Measurements from ENCODE around the gene UBE4A. TPM values are rescaled to one million over a fixed set of nuclear protein-coding genes. Genes with fewer than 3 reads are reported as not detected.

UBE4A gene
- total RNA-seq, 1 donor from 2014 or later, result 37.0 TPM

DNA sequence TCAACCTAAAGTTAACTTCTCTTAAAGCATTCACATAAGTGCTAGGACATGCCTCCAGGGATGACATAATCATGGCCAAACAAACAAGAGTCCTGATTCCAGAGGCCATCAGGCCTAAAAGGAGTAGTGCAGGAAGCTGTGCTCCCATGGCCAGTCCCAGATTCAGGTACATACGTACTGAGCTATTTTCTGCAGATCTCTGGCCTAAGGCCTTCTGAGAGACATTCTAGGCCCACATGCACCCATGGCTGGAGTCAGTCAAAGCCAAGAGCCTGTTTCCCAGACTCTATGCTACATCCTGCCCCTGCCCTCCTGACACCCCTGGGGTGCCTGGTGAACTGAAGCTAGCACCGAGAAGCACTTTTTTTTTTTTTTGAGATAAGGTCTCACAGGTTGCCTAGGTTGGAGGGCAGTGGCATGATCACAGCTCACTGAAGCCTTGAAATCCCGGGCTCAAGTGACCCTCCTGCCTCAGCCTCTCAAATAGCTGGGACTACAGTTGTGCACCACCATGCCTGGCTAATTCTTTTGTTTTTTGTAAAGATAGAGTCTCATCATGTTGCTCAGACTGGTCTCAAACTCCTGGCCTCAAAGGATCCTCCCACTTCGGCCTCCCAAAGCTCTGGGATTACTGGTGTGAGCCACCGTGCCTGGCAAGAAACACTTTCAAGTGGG lies 17.4 kb upstream of the UBE4A start:
- no peak for DNase-seq (ENCODE audit: extremely low read depth, low read depth, low spot score)

- DNase-seq (ENCODE audit: extremely low read depth, low read depth, low spot score), result no peak
Measured at GRCh38 chr11:118342503-118343161, 16.8 kb upstream of the UBE4A start, which contains the start of gene CD3D. Gene CD3D, minus strand, starts transcription at chr11:118342705. Its CDS starts 98 bp downstream, at chr11:118342607.

- no peak for DNase-seq (ENCODE audit: extremely low read depth, low read depth, low spot score)
Measured at GRCh38 chr11:118343248-118343647, 16.2 kb upstream of the UBE4A start.

DNA sequence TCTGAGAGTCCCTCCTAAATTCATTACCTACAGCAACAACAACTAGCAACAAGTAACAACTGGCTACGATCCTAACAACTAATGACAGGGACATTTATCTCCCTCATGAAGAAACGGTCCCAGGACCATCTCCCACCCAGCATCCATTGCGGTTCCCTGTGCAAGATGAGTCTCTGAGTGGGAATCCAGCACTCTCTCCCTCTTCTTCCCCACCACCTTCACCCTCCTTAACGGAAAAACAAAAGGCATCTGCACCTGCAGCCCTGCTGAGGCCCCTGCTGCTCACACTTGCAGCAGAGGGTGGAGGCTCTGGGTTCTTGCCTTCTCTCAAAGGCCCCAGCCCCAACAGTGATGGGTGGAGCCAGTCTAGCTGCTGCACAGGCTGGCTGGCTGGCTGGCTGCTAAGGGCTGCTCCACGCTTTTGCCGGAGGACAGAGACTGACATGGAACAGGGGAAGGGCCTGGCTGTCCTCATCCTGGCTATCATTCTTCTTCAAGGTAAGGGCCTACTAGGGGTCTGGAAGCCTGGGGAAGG lies 15.4 kb upstream of the UBE4A start, which contains the start of gene CD3G:
Gene CD3G (plus strand): TSS at position 364 of the 535 bp plus-strand sequence. CDS start 80 bp downstream, at position 444.
- no peak for DNase-seq (ENCODE audit: extremely low read depth, low read depth, low spot score)

DNA sequence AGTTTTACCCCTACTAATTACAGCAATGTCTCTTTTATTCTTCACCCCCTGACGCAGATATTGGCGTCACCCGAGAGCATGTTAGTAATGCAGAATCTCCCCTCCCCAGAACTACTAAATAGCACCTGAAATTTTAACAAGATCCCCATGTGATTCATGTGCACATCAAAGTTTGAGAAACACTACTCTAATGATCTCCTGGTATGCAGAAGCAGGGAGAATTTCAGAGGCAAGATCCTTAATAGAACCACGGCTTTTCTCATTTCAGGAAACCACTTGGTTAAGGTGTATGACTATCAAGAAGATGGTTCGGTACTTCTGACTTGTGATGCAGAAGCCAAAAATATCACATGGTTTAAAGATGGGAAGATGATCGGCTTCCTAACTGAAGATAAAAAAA lies 9.9 kb upstream of the UBE4A start:
- no peak for DNase-seq (ENCODE audit: extremely low read depth, low read depth, low spot score)

GRCh38 chr11:118353084-118353710 lies 6.2 kb upstream of the UBE4A start:
- no peak for DNase-seq (ENCODE audit: extremely low read depth, low read depth, low spot score)

DNA sequence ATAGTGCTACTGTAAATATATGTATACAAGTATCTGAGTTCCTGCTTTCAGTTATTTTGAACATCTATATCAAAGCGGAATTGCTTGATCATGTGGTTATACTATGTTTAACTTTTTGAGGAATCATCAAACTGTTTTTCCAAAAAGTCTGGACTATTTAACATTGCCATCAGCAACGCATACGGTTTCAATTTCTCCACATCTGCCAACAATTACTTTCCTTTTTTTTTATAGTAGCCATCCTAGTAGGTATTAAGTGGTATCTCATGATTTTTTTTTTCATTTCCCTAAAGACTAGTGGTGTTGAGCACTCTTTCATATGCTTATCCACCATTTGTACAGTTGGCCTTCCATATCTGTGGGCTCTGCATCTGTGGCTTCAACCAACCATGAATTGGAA lies 1.3 kb upstream of the UBE4A start:
- no peak for DNase-seq (ENCODE audit: extremely low read depth, low read depth, low spot score)

DNA sequence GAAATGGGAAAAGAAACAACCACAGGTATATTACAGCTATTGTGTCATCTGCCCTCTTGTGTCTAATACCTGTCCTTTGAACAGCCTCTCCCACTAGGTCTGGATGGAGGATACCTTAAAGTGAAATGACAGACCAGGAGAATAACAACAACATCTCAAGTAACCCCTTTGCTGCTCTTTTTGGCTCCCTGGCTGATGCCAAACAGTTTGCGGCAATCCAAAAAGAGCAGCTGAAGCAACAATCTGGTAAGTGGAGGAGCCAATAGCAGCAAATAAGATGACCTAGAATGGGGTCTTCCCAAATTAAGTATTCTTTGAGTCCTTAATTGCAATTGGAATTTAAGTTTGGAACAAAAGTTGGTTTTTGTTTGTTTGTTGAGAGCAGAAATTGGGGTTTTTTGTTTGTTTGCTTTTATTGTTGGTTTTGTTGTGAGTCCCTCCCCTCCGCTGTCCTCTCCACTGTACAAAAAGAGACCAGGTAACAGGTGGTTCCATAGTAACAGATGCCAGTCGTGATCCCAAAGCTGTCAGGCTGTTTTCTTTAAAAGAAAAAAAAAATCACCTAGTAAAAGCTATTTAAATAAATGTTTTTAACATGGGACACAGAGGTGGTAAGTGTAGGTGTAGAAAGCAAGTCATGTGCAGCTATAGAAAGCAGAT lies 5.7 kb downstream of the UBE4A start:
- DNase-seq (ENCODE audit: extremely low read depth, low read depth, low spot score), result no peak

- DNase-seq (ENCODE audit: extremely low read depth, low read depth, low spot score), result no peak
Measured at GRCh38 chr11:118366287-118366686, 6.9 kb downstream of the UBE4A start.

- DNase-seq (ENCODE audit: extremely low read depth, low read depth, low spot score), result no peak
Measured at GRCh38 chr11:118370774-118371173, 11.4 kb downstream of the UBE4A start.

- DNase-seq (ENCODE audit: extremely low read depth, low read depth, low spot score), result no peak
Measured at GRCh38 chr11:118373263-118373662, 13.9 kb downstream of the UBE4A start.

DNA sequence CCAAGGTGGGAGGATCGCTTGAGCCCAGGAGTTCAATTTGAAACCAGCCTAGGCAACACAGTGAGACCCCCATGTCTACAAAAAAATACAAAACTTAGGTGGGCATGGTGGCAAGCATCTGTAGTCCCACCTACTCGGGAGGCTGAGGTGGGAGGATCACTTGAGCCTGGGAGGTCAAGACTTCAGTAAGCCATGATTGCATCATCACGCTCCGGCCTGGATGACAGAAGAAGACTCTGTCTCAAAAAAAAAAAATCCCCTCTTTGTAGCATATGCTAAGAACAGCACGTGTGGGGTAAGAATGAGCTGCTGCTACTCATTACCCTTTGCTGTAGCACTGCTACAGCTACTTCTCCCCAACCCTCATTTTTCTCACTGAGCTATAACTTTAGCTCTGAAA lies 14.5 kb downstream of the UBE4A start:
- DNase-seq (ENCODE audit: extremely low read depth, low read depth, low spot score), result no peak

DNA sequence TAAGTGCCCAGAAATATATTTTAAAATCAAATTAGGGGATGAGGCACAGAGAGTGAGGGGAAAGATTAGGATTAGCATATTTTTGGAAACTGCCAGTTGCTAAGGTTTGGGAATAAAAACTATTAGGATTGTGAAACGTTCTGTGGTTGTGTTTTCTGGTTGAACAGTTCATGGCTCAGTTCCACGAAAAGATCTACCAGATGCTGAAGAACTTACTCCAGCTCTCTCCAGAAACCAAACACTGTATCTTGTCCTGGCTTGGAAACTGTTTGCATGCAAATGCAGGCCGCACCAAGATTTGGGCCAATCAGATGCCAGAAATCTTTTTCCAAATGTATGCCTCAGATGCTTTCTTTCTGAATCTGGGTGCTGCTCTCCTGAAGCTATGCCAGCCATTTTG lies 15.3 kb downstream of the UBE4A start:
- DNase-seq (ENCODE audit: extremely low read depth, low read depth, low spot score), result no peak

- DNase-seq (ENCODE audit: extremely low read depth, low read depth, low spot score), result no peak
Measured at GRCh38 chr11:118375978-118376377, 16.6 kb downstream of the UBE4A start.

DNA sequence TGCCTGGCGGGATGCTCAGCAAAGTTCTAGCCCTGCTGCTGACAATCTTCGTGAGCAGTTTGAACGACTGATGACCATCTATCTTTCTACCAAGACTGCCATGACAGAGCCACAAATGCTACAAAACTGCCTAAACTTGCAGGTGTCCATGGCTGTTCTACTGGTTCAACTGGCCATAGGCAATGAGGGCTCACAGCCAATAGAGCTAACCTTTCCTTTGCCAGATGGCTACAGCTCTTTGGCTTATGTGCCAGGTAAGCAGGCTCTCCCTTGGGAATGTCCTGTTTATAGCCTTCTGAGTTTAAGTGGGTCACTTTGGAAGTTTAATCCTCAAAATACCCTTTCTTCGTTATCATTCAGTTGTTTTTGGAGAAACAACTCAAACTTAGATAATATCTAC lies 20.1 kb downstream of the UBE4A start:
- DNase-seq (ENCODE audit: extremely low read depth, low read depth, low spot score), result no peak

GRCh38 chr11:118380571-118380970 lies 21.2 kb downstream of the UBE4A start:
- no peak for DNase-seq (ENCODE audit: extremely low read depth, low read depth, low spot score)

DNA sequence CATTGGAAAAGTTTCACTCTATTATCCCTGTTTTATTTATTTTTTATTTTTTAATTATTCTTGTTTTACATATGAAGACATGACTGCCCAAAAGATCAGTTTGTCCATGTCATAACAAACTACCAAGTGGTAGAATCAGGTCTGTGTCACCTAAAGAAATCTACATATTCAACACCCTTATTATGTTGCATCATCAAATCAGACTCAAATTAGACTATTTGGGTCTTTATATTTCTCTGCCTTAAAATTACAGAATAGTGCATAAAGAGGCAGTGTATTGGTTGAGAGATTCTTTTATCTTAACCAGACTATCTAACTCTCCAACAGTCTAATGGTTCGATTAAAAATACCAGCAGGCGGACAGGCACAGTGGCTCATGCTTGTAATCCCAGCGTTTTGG lies 23.6 kb downstream of the UBE4A start:
- no peak for DNase-seq (ENCODE audit: extremely low read depth, low read depth, low spot score)

GRCh38 chr11:118383657-118384056 lies 24.3 kb downstream of the UBE4A start:
- no peak for DNase-seq (ENCODE audit: extremely low read depth, low read depth, low spot score)

GRCh38 chr11:118396097-118396501 lies 36.7 kb downstream of the UBE4A start:
- DNase-seq (ENCODE audit: extremely low read depth, low read depth, low spot score), result no peak

- DNase-seq (ENCODE audit: extremely low read depth, low read depth, low spot score), result no peak
Measured at GRCh38 chr11:118397448-118397847, 38.0 kb downstream of the UBE4A start.
